Mesodermal cell (in vitro differentiated cells): ENCODE measurements around the gene PCNP.
"Not testable (repeated sequence)": the region's sequence is repeated elsewhere in the genome, so short reads cannot be mapped to it uniquely, and the experiment has no call there.

Source experiments
- H3K27ac ChIP-seq: 2 replicates; pipeline ENCODE4 v1.7.0; 2013; ENCODE audit warnings: mild to moderate bottlenecking, low read depth, low read length, moderate library complexity; ENCODE audit not compliant: severe bottlenecking
- H3K36me3 ChIP-seq: 2 replicates; pipeline ENCODE4 v1.7.1; 2013; ENCODE audit warnings: mild to moderate bottlenecking, low read length, moderate library complexity; ENCODE audit not compliant: control insufficient read depth, insufficient read depth
- H3K4me1 ChIP-seq: one replicate; pipeline ENCODE4 v1.7.1; 2013; ENCODE audit warnings: mild to moderate bottlenecking, low read length; ENCODE audit not compliant: insufficient read depth, control insufficient read depth, poor library complexity, severe bottlenecking
- H3K4me3 ChIP-seq: 2 replicates; pipeline ENCODE4 v1.7.0; 2013; ENCODE audit warnings: low read length, control low read depth, mild to moderate bottlenecking; ENCODE audit not compliant: insufficient read depth, poor library complexity, severe bottlenecking; ENCODE audit errors: extremely low read depth
- H3K9me3 ChIP-seq: 2 replicates; pipeline ENCODE4 v1.7.1; 2013; ENCODE audit warnings: mild to moderate bottlenecking, low read length, moderate library complexity; ENCODE audit not compliant: control insufficient read depth
- WGBS, 2 experiments: methylation state at CpG; one replicate each; pipeline ENCODE4 v1.1.5; 2013; ENCODE audit warnings: missing lambda C conversion rate in 2 of 2; ENCODE audit not compliant: insufficient coverage in 2 of 2; 5-methylcytosine and 5-hydroxymethylcytosine counted together

Gene PCNP

DNA sequence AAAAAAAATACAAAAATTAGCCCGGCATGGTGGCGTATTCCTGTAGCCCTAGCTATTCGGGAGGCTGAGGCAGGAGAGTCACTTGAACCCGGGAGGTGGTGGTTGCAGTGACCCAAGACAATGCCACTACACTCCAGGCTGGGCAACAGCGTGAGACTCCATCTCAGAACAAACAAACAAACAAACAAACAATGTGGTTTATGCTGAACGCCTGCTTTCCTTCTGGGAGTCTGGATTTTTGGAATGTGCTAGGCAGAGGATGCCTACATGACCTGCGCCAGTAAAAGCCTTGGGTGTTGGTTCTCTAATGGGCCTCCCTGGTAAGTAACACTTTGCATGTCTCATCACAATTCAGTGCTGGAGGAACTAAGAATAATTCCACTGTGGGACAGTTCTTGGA, 43.5 kb downstream of the PCNP start:
- Histone ChIP-seq H3K27ac (no peak overlapping the region), H3K4me3 (no peak overlapping the region), H3K9me3 (no peaks in the 10 kb centered on the region), H3K4me1 (no peaks in the 10 kb centered on the region), H3K36me3 (no peaks in the 10 kb centered on the region)
- WGBS, 2 experiments = 94 to 95% methylated on average over 4 to 6 of the region's 7 CpGs

- WGBS, 2 experiments = no CpG with 5 or more reads among the region's 1 CpG
Observed at GRCh38 chr3:101618726-101619125, 44.7 kb downstream of the PCNP start.

GRCh38 chr3:101619734-101620133, 45.8 kb downstream of the PCNP start:
- Histone ChIP-seq H3K9me3 (peaks cover 1% of the 10 kb centered on the region), H3K4me1 (no peaks in the 10 kb centered on the region), H3K4me3 (no peak overlapping the region), H3K36me3 (no peaks in the 10 kb centered on the region), H3K27ac (no peak overlapping the region)
- 80 to 100% methylated on average over 1 to 2 of the region's 3 CpGs for WGBS, 2 experiments

More at GRCh38 chr3:101618726-101619125, 44.7 kb downstream of the PCNP start:
- Histone ChIP-seq H3K9me3 (no peaks in the 10 kb centered on the region), H3K4me1 (no peaks in the 10 kb centered on the region), H3K36me3 (no peaks in the 10 kb centered on the region), H3K4me3 (no peak overlapping the region), H3K27ac (no peak overlapping the region)

DNA sequence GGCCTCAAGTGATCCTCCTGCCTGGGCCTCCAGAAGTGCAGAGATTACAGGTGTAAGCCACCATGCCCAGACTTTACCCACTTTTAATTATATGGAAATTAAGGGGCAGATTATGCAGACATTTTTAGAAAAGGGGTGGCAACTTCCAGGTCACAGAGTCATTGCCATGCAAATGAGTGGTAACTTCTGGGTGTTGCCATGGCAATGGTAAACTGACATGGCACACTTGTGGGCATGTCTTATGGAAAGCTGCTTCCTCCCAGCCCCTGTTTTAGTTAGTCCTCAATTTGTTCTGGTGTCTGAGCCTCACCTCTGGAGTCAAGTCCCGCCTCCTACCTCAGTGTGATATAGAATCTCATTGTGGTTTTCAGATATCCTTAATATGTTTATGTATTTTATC, 49.7 kb downstream of the PCNP start:
- Histone ChIP-seq H3K9me3 (peaks cover 7% of the 10 kb centered on the region), H3K4me3 (no peak overlapping the region), H3K36me3 (no peaks in the 10 kb centered on the region), H3K27ac (no peak overlapping the region), H3K4me1 (no peaks in the 10 kb centered on the region)
- WGBS, 2 experiments = no CpG with 5 or more reads among the region's 1 CpG

- 83% methylated on average over 1 of the region's 2 CpGs; no CpG with 5 or more reads in 1 of the 2 experiments for WGBS, 2 experiments
Observed at GRCh38 chr3:101624857-101625256, 50.9 kb downstream of the PCNP start.

DNA sequence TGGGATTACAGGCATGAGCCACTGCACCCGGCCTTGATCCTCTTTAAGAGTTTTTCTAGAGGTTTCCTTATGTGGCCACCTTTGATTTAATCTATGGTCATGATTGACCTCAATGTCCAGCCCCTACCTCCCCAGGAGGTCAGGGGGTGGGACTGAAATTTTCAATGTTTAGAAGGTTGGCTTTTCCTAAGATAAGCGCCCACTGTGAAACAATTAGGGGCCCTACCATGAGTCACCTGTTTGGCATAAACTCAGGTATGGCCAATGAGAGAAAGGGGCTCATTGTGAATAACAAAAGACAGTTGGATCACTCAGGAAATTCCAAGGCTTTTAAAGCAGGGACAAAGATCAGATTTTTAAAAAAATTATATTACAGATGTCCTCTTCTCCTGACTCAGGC, 51.9 kb downstream of the PCNP start:
- no peak overlapping the region for H3K4me3 ChIP-seq
- H3K4me1 ChIP-seq = no peaks in the 10 kb centered on the region
- H3K9me3 ChIP-seq = peaks cover 7% of the 10 kb centered on the region
- WGBS, 2 experiments = 68 to 87% methylated on average over 2 of the region's 2 CpGs
- no peak overlapping the region for H3K27ac ChIP-seq
- no peaks in the 10 kb centered on the region for H3K36me3 ChIP-seq

More at GRCh38 chr3:101624857-101625256, 50.9 kb downstream of the PCNP start:
- peaks cover 7% of the 10 kb centered on the region for H3K9me3 ChIP-seq
- no peaks in the 10 kb centered on the region for H3K4me1 ChIP-seq
- H3K4me3 ChIP-seq = no peak overlapping the region
- H3K36me3 ChIP-seq = no peaks in the 10 kb centered on the region
- H3K27ac ChIP-seq = no peak overlapping the region

- no peak overlapping the region for H3K4me3 ChIP-seq
- H3K36me3 ChIP-seq = no peaks in the 10 kb centered on the region
- no peaks in the 10 kb centered on the region for H3K4me1 ChIP-seq
- no peak overlapping the region for H3K27ac ChIP-seq
- peaks cover 7% of the 10 kb centered on the region for H3K9me3 ChIP-seq
Observed at GRCh38 chr3:101629219-101629618, 55.2 kb downstream of the PCNP start.

DNA sequence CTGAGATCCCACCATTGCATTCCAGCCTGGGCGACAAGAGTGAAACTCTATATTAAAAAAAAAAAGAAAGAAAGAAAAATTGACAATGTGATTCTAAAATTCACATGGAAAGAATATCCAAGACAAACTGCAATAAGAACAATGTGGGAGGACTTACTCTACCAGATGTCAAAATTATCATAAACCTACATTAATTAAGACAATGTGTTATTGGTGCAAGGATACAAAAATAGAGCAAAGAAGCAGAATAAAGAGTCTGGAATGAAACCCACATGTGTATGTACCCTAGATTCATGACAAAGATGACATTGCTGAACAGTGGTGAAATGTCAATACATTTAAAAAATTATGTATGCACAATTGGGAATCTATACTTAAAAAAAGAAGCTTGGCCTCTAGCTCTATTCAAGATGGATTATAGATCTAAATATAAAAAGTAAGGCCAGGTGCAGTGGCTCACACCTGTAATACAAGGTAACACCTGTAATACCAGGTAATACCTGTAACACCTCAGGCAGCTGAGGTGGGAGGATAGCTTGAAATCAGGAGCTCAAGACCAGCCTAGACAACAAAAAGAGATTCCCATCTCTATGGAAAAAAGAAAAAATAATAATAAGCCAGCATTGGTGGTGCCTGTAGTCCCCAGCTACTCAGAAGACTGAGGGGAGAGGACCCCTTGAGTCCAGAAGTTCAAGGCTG, 57.3 kb downstream of the PCNP start:
- no CpG with 5 or more reads among the region's 1 CpG for whole genome bisulfite sequencing, 2 experiments
- Histone ChIP-seq H3K4me1 (peaks cover 3% of the 10 kb centered on the region), H3K4me3 (no peak overlapping the region), H3K27ac (no peak overlapping the region), H3K36me3 (no peaks in the 10 kb centered on the region), H3K9me3 (no peaks in the 10 kb centered on the region)

DNA sequence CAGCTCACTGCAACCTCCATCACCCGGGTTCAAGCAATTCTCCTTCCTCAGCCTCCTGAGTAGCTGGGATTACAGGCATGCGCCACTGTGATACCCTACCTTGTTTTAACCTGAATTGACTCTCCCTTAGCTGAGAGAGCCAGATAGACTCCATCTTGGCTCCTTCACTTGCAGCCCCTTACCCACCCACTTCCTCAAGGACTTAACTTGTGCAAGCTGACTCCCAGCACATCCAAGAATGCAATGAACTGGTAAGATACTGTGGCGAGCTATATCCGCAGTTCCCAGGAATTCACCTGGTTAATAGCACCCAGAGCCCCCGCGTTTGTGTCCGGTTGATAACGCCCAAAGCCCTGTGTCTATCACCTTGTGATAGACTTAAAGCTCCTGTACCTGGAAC, 58.0 kb downstream of the PCNP start:
- not testable (repeated sequence) for H3K9me3 ChIP-seq, H3K4me1 ChIP-seq, H3K27ac ChIP-seq, H3K36me3 ChIP-seq, H3K4me3 ChIP-seq
- WGBS, 2 experiments = 93 to 96% methylated on average over 6 to 7 of the region's 8 CpGs

DNA sequence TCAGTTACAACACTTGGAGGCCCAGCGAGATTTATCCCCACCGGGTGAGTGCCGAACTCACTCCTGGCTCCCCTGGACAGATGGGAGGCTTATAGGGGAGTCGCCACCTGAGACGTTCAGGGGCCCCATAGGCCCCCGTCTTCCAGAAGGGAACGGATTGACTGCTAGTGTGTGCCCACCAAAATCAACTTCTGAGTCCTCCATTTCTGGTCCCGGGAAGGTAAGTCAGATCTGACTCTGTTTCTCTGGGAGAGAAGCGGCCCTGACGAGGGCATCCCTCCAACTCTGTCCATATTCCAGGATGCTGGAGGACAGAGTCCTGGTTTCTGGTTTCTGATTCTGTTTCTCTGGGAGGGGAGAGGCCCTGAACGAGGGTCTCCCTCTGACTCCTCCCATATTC, 58.6 kb downstream of the PCNP start:
- Histone ChIP-seq H3K27ac (no peak overlapping the region), H3K36me3 (no peaks in the 10 kb centered on the region), H3K9me3 (no peaks in the 10 kb centered on the region), H3K4me1 (peaks cover 3% of the 10 kb centered on the region), H3K4me3 (no peak overlapping the region)
- 79 to 91% methylated on average over 8 of the region's 11 CpGs for WGBS, 2 experiments

DNA sequence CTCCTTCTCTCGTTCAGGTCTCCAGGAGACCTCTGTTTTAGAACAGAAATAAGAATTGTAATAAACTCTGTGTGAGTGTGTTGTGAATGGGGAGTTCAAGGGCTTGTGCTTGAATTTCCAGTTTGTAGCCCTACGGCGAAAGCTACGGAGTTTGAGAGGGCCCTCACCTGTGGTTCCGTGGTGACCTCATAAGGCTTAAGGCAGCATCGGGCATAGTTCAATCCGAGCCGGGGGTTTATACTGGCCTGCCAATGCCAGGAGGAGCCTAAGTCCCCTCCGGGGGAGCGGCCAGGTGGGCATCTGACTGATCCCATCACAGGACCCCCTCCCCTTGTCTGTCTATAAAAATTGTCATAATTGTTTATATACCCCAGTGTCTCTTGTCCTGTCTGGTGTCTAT, 59.2 kb downstream of the PCNP start:
- H3K4me1 ChIP-seq = peaks cover 6% of the 10 kb centered on the region
- H3K4me3 ChIP-seq = no peak overlapping the region
- H3K27ac ChIP-seq = no peak overlapping the region
- 97 to 99% methylated on average over 7 of the region's 10 CpGs for WGBS, 2 experiments
- H3K36me3 ChIP-seq = no peaks in the 10 kb centered on the region
- H3K9me3 ChIP-seq = no peaks in the 10 kb centered on the region
